T-helper 1 cell treated with Interleukin-12 subunit alpha and Interleukin-12 subunit beta and Interleukin-4 antibody, amounts not matched to agents 30 ng/mL and 1 ng/mL, for 36 hours (primary cell): Measurements from ENCODE around the gene CRACDL. TPM values are rescaled to one million over a fixed set of nuclear protein-coding genes. Genes with fewer than 3 reads are reported as not detected.

Experiments used
- intact Hi-C: fragments of 100-400 bp; cut with micrococcal nuclease; formaldehyde crosslinking; loops from one replicate; pipeline ENCODE4 v1.15.1; 2024
- total RNA-seq: library from RNA; stranded (reverse); gene quantifications from 2 replicates; pipeline ENCODE4 v1.2.3, GENCODE V29; 2022

Gene CRACDL
- total RNA-seq, result 0.98 and 1.2 TPM in 2 replicates

- intact Hi-C loops, result loop anchor here (5.0 to 10.0 kb wide), 2 partner anchors 131 to 291 kb away; no protein-coding TSS in a partner anchor
Measured at GRCh38 chr2:98935777-98936352, at the start of gene CRACDL. TSS of gene CRACDL (minus strand) at chr2:98936225. CDS start at chr2:98846800, 89,425 bp downstream.

- intact Hi-C loops, result no loop called here
Measured at GRCh38 chr2:98975611-98976010, 39.6 kb upstream of the CRACDL start.

GRCh38 chr2:98972582-98973167 is 36.6 kb upstream of the CRACDL start:
- intact Hi-C loops, result no loop called here

GRCh38 chr2:98959810-98960507 is 23.9 kb upstream of the CRACDL start:
- intact Hi-C loops, result no loop called here

- intact Hi-C loops, result no loop called here
Measured at GRCh38 chr2:98952966-98953365, 16.9 kb upstream of the CRACDL start.

- intact Hi-C loops, result no loop called here
Measured at GRCh38 chr2:98948956-98949739, 13.1 kb upstream of the CRACDL start.

- intact Hi-C loops, result no loop called here
Measured at GRCh38 chr2:98947554-98947953, 11.5 kb upstream of the CRACDL start.

GRCh38 chr2:98946855-98947254 is 10.8 kb upstream of the CRACDL start:
- intact Hi-C loops, result no loop called here

- intact Hi-C loops, result no loop called here
Measured at GRCh38 chr2:98944775-98945174, 8.8 kb upstream of the CRACDL start.

GRCh38 chr2:98940102-98940501 is 4.1 kb upstream of the CRACDL start:
- intact Hi-C loops, result no loop called here

- intact Hi-C loops, result loop anchor here (5.0 to 10.0 kb wide), 2 partner anchors 129 to 293 kb away; no protein-coding TSS in a partner anchor
Measured at GRCh38 chr2:98937906-98938305, 1.9 kb upstream of the CRACDL start.

GRCh38 chr2:98936353-98937351 is 627 bp upstream of the CRACDL start:
- intact Hi-C loops, result loop anchor here (5.0 to 10.0 kb wide), 2 partner anchors 131 to 292 kb away; no protein-coding TSS in a partner anchor

GRCh38 chr2:98935111-98935770 is 784 bp downstream of the CRACDL start:
- intact Hi-C loops, result loop anchor here (5.0 to 10.0 kb wide), 2 partner anchors 132 to 290 kb away; no protein-coding TSS in a partner anchor

GRCh38 chr2:98932778-98933343 is 3.2 kb downstream of the CRACDL start:
- intact Hi-C loops, result loop anchor here (10.0 kb wide), 1 partner anchor 288 kb away; no protein-coding TSS in a partner anchor

- intact Hi-C loops, result loop anchor here (10.0 kb wide), 1 partner anchor 287 kb away; no protein-coding TSS in a partner anchor
Measured at GRCh38 chr2:98932164-98932563, 3.9 kb downstream of the CRACDL start.

- intact Hi-C loops, result loop anchor here (10.0 kb wide), 1 partner anchor 287 kb away; no protein-coding TSS in a partner anchor
Measured at GRCh38 chr2:98931596-98931995, 4.4 kb downstream of the CRACDL start.

GRCh38 chr2:98929920-98930319 is 6.1 kb downstream of the CRACDL start:
- intact Hi-C loops, result loop anchor here (10.0 kb wide), 1 partner anchor 285 kb away; no protein-coding TSS in a partner anchor

- intact Hi-C loops, result no loop called here
Measured at GRCh38 chr2:98928242-98928641, 7.8 kb downstream of the CRACDL start.

GRCh38 chr2:98927027-98927426 is 9.0 kb downstream of the CRACDL start:
- intact Hi-C loops, result no loop called here
